ENCODE results near the gene UBN1.
"Not testable (repeated sequence)": the region's sequence is repeated elsewhere in the genome, so short reads cannot be mapped to it uniquely, and the experiment has no call there.

UBN1 gene

GRCh38 chr16:4893103-4893862 lies 46.0 kb downstream of the UBN1 start:
- TF ChIP-seq CTCF (IDR thresholded peaks at IDR 0.05; ENCODE audit: low read depth, low read length) = no peak

GRCh38 chr16:4894276-4895150 lies 47.2 kb downstream of the UBN1 start:
- TF ChIP-seq CTCF (IDR thresholded peaks at IDR 0.05; ENCODE audit: low read depth, low read length) = no peak
- H3K4me3 ChIP-seq (ENCODE audit: low read depth, low read length) = no peak overlapping the region

More at GRCh38 chr16:4893103-4893862, 46.0 kb downstream of the UBN1 start:
- no peak overlapping the region for H3K4me3 ChIP-seq (ENCODE audit: low read depth, low read length)

- no peak for TF ChIP-seq CTCF (IDR thresholded peaks at IDR 0.05; ENCODE audit: low read depth, low read length)
- H3K4me3 ChIP-seq (ENCODE audit: low read depth, low read length) = no peak overlapping the region
Observed at GRCh38 chr16:4895366-4895765, 48.1 kb downstream of the UBN1 start.

GRCh38 chr16:4896761-4897160 lies 49.5 kb downstream of the UBN1 start:
- H3K4me3 ChIP-seq (ENCODE audit: low read depth, low read length) = not testable (repeated sequence)

- TF ChIP-seq CTCF (IDR thresholded peaks at IDR 0.05; ENCODE audit: low read depth, low read length) = no peak
- H3K4me3 ChIP-seq (ENCODE audit: low read depth, low read length) = no peak overlapping the region
Observed at GRCh38 chr16:4897328-4897727, 50.0 kb downstream of the UBN1 start.

GRCh38 chr16:4898811-4899473 lies 51.7 kb downstream of the UBN1 start:
- H3K4me3 ChIP-seq (ENCODE audit: low read depth, low read length) = no peak overlapping the region
- TF ChIP-seq CTCF (IDR thresholded peaks at IDR 0.05; ENCODE audit: low read depth, low read length) = no peak

GRCh38 chr16:4899474-4899846 lies 52.2 kb downstream of the UBN1 start:
- no peak for TF ChIP-seq CTCF (IDR thresholded peaks at IDR 0.05; ENCODE audit: low read depth, low read length)
- no peak overlapping the region for H3K4me3 ChIP-seq (ENCODE audit: low read depth, low read length)

Data from WI38 (cell line).